Measurements from ENCODE around the gene ZNF407. TPM values are rescaled to one million over a fixed set of nuclear protein-coding genes. Genes with fewer than 3 reads are reported as not detected.
A peak's percentile ranks its signal among the peaks of the same experiment; 100 is the strongest.

The ZNF407 gene
- total RNA-seq, 1 donor from 2014 or later = 7.0 TPM

DNA sequence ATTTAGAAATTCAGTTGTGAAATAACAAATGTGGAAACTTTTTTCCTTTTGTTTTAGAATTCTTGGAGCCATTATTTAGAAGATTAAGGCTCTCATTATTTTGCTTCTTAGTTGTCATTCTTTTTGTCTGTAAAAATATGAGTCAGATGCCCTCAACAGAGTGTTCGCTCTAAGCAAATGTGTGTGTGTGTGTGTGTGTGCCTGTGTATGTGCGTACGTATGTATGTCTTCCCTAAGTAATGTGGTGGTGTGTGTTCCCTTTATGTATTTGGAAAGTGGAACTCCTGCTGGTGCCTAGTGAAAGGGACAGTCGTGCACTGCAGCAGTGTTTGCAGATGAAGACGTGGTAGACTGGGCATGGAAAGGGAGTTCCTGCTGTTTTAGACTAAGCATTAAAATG, 27.5 kb downstream of the ZNF407 start:
- DNase-seq (ENCODE audit: low read depth) = no peak

DNA sequence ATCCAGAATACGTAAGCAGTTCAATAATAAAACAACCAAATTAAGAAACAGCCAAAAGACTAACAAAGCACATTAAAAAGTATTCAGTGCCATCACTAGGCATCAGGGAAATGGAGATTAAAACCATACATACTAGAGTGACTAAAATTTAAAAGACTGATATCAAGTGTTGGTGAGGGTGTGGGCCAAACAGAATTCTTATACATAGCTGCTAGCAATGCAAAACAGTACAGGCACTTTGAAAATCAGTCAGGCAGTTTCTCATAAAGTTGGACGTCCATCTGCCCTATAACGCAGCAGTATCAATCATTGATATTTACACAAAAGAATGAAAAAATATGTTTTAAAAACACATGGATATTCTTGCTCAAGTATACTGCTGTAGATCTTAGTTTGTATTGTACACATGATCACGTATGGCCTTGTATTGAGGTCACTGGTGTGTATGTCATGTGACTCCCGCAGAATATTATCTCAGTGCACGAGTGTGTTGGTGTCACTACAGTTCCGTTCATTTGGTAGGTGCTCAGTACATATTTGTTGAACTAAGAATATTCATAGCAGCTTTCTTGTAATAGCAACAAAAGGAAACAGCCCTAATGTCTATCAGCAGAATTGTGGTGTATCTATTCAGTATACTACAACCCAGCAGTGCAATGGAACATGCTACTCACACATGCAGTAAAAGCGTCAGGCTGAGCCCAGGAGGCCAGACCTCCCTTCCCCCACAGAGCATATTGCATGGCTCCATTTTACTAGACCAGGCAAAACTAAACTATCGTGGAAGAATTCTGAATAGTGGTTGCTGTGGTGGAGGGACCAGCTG, 28.6 kb downstream of the ZNF407 start:
- no peak for DNase-seq (ENCODE audit: low read depth)

DNA sequence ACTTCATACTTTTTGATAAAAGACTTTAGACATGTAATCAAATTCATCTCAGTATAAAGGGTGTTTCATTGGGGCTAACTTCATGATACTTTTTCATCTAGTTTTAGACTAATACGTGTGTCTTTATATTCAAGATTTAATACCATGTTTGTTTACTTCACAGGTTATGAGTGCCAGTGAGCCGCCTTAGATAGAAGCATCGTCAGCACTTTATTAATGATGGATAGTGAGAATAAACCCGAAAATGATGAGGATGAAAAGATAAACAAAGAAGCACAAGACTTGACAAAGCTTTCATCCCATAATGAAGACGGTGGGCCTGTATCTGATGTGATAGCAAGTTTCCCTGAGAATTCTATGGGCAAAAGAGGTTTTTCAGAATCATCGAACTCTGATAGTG, 33.1 kb downstream of the ZNF407 start:
- DNase-seq (ENCODE audit: low read depth) = no peak

DNA sequence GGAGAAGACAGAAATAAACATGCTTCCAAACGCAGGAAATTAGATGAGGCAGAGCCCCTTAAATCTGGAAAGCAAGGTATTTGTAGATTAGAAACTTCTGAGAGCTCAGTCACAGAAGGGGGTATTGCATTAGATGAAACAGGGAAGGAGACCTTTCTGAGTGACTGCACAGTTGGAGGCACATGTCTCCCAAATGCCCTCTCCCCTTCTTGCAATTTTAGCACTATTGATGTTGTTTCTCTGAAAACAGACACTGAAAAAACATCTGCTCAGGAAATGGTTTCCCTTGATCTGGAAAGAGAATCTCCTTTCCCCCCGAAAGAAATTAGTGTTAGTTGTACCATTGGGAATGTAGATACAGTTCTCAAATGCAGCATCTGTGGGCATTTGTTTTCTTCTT, 33.5 kb downstream of the ZNF407 start:
- no peak for DNase-seq (ENCODE audit: low read depth)

DNA sequence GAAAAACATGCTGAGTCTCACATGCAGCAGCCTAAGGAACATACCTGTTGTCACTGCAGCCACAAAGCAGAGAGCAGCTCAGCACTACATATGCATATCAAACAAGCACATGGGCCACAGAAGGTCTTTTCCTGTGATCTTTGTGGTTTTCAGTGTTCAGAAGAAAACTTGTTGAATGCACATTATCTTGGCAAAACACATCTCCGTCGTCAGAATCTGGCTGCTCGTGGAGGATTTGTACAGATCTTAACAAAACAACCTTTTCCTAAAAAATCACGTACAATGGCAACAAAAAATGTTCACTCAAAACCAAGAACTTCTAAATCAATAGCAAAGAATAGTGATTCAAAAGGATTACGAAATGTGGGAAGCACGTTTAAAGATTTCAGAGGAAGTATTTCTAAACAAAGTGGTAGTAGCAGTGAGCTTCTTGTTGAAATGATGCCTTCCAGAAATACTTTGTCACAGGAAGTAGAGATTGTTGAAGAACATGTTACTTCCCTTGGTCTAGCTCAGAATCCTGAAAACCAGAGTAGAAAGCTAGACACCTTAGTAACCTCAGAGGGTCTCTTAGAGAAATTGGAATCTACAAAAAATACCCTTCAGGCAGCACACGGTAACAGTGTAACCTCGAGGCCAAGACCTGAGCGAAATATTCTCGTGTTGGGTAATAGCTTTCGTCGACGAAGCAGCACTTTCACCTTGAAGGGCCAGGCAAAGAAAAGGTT, 34.1 kb downstream of the ZNF407 start:
- DNase-seq (ENCODE audit: low read depth) = no peak

DNA sequence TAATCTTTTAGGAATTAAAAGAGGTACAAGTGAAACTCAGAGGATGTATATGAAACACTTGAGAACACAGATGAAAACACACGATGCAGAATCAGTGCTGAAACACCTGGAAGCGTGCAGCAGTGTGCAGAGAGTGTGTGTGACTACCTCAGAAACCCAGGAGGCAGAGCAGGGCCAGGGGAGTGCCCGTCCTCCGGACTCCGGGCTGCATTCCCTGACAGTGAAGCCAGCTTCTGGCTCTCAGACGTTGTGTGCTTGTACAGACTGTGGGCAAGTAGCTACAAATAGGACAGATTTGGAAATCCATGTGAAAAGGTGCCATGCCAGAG, 34.6 kb downstream of the ZNF407 start:
- no peak for DNase-seq (ENCODE audit: low read depth)

DNA sequence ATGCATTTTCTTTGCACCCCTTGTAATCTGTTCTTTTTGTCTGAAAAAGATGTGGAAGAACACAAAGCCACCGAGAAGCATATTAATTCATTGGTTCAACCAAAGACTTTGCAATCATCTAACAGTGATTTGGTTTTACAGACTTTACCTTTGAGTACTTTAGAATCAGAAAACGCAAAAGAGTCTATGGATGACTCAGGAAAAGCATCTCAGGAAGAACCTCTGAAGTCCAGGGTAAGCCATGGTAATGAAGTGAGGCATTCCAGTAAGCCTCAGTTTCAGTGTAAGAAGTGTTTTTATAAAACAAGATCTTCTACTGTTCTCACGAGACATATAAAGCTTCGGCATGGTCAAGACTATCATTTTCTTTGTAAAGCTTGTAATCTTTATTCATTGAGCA, 35.2 kb downstream of the ZNF407 start:
- DNase-seq (ENCODE audit: low read depth) = no peak

DNA sequence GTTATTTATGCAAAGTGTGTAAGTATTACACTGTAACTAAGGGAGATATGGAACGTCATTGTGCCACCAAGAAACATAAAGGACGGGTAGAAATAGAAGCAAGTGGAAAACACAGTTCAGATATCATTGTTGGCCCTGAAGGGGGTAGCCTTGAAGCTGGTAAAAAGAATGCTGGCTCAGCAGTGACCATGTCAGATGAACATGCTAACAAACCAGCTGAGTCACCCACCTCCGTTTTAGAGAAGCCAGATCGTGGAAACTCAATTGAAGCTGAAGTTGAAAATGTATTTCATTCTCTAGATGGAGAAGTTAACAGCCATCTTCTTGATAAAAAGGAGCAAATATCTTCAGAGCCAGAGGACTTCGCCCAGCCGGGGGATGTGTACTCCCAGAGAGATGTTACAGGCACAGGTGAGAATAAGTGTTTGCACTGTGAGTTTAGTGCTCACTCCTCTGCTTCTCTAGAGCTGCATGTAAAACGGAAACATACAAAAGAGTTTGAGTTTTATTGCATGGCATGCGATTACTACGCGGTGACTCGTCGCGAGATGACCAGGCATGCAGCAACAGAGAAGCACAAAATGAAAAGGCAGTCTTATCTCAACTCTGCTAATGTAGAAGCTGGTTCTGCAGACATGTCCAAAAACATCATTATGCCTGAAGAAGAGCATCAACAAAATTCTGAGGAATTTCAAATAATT, 36.1 kb downstream of the ZNF407 start:
- DNase-seq (ENCODE audit: low read depth) = no peak

DNA sequence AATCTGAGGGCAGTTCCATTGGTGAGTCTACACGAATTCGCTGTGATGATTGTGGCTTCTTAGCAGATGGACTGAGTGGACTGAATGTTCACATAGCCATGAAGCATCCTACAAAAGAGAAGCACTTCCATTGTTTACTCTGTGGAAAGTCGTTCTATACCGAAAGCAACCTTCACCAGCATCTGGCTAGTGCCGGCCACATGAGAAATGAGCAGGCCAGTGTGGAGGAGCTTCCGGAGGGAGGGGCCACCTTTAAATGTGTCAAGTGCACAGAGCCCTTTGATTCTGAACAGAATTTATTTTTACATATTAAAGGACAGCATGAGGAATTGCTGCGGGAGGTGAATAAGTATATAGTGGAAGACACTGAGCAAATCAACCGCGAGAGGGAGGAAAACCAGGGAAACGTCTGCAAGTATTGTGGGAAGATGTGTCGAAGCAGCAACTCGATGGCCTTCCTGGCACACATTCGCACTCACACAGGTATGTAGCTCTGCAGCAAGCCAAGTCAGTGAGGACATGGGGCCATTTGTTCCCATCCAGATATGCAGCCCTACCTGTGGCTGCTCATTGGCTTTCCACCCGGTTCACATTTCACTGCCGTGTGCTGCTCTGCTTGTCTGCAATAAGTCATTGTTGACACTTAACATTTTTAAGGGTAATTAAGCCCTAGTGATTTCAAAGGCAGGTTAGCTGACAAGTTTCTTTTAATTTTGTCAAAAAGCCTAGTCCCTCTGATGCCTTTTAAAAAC, 37.7 kb downstream of the ZNF407 start:
- no peak for DNase-seq (ENCODE audit: low read depth)

DNA sequence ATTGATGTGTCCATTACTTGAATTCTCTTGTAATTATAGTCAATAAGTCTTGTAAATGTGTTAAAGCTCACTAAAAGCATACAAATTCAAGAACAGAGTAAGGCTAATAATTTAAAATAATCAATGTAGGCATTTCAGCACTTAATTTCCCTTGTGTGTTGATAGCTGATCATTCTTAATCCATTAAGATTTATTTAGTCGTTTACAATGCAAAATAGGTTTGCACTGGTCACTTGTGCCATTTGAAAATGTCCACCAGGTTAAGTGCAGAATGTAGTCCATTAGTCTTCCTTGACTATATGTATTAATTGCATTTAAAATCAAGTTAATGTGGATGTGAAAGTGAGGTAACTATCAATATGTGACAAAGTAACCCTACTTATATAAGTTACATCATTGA, 39.4 kb downstream of the ZNF407 start:
- DNase-seq (ENCODE audit: low read depth) = no peak

DNA sequence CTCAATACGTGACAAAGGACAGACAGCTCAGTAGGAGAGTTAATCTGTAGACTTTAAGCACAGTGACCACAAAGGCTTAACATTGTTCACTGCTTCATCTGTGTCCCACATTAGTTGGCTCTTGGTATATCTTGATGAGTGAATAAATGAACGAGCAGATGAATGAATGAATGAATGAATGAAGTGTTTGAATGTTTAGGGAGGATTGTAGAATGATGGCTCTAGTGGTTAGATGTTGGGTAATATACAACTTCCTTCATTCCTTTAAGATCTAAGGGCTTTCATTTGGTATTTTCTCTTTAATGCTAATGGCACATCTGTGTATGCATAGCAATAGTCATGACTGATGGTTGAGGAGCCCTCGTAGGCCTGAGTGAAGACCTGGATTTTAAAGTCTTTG, 40.5 kb downstream of the ZNF407 start:
- no peak for DNase-seq (ENCODE audit: low read depth)

DNA sequence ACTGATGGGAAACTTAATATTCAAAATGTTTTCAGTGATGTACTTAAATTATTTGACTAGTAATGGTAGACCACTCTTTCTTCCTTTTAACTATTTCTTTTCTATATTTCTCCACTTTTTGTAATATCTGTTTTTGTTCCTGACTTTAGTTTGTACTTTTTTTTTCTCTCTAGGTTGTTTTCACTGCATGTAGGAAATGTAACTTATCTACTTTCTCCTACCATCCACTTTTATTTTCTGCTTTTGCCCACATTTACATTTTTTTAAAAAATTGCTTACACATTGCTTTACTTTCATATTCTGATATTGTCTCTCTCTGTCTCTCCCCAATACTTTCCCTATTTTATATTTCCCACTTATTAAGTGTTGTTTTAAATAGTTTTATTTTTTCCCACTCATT, 47.0 kb downstream of the ZNF407 start:
- DNase-seq (ENCODE audit: low read depth) = no peak

DNA sequence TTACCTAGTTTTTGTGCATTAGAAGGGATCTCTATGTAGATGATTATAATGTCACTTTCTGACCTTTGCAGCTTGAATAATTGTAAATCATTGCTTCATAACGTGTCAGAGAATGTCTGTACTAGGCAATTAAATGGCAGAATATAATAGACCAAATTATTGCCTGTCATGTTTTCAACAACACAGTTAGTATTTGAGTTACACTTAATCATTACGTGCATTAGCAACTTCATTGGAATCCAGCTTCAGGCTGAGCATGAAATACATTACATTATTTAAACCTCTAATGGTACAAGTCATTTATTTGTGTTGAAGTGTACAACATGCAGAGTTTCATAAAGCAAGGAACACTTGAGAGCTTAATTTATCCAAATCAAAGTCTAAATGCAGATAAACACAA, 48.0 kb downstream of the ZNF407 start:
- DNase-seq (ENCODE audit: low read depth) = no peak

DNA sequence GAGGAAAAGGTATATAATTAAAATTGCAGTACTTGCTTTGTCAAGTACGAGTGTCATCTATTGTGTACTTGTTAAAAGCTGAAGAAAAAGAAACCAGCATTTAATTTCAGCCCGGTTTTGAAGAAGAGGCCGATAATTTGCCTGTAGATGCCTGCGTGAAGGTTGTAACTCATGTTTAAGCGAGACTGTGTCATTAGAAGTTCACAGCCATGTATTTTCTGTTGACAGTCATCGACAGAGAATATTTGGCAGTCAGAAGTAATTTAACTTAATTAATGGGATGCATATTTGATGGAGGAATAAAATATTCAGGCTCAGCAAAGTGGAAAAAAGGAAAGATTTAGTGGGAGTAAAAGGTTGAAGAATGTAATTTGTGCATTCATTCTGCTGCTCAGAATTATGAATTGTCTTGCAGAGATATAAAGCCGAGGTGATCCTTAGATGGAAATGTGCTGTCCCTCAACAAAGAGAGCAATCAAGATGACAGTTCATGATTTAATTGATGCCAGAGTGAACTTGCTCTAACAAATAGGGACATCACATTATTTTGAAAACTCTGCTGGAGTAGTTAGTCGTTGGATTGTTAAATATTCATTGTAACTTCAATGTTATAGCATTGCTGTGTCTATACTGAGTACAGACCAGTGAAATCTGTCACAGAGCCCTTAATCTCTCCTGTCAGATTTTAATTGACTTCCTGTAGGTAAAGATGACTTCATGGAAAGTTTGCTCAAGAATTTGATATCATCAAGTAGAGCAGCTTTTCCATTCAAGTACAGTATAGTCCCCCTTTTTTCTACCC, 53.9 kb downstream of the ZNF407 start:
- DNase-seq (ENCODE audit: low read depth) = no peak

DNA sequence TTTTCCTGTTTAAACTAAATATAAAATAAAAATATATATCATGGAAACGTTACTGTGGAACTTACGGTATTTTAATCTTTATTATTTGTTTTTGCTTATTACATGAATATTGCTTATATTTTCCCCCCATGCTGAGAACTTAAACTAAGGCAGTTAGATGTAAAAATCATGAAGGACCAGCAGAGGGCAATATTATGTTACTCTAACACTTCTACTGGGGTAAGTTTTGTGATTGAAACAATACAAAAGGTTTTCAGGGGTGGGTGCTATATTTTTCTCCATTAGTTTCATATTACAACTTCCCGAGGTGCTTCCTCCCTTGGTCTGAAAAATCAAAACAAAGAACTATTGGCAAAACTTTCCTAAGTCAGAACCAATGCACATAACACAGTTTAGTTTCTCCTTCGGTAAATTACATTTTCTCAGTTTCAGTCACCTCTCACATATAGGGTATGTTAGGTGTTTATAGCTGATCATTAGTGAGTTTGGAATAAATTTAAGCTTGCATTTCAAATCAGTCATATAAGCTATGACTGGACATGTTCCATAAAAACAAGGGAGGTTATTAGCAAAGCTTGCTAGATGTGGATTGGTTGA, 54.8 kb downstream of the ZNF407 start:
- DNase-seq (ENCODE audit: low read depth) = peak; percentile 58

DNA sequence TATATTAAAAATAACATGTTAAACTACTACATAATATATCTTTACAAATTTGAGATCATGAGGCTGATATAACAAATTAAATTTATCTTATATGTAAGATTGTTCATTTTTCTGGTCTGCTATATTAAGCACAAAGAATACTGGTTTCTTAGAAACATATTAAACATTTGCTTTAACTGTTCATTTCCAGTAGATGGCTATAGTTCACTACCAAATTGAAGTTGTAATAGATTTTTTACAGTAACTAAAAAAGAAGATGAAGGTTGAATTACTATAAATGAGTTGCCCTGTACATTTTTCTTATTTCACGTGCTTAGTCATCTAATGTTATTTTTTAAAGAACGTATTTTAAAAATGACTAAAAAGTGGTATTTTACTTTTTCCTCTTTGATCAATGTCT, 57.0 kb downstream of the ZNF407 start:
- DNase-seq (ENCODE audit: low read depth) = peak; percentile 24

DNA sequence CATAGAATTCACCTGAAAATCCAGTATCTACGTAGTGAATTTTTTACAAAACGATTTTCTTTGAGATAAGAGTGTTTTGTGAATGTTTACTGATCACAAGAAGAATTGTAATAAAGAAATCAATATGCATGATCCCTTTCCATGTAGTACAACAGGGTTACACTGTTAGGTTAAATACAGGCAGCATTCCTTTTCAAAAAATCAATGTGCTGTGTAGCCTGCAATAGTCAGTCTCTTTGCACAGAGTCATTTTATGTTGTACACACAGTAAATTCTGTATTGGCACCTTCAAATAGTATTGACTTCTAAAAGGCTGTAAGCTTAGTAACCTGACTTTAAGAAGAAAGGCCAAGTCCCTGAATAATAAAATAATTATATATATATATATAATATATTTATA, 63.3 kb downstream of the ZNF407 start:
- no peak for DNase-seq (ENCODE audit: low read depth)

DNA sequence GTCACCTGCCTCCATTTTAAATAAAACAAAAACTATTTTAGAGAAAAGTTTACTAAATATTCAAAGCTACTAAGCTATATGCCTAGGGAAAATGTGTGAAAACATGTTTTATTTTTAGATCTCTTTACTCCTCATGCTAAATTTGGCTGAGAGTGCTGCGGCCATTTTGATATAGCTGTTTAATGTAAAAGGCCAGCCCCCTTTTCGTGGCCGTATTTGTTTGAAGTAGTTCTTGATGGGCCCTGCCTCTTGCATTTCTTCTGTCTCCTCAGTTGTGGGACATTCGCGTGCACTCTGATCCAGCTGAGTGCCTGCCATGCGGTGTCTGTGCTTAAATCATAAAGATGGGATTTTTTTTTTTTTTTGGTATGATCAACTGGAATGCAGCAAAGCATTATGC, 64.0 kb downstream of the ZNF407 start:
- DNase-seq (ENCODE audit: low read depth) = no peak

DNA sequence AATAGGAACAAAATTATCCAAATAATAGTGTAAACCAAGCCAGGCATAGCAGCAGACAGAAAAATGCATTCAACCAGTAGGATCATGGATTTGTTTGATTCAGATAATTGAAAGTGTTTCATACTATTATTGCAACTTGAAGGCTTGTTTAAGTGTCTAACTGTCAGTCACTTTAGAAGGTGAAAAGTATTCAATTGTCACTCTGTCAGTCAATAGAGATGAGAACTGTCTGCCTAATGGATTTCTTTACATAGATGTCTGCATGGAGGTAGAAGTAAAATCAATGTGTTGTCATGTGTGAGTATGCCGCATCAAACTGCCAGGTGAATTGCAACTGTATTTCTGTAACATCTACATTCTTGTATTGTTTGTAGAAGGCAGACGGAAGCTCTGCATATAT, 65.0 kb downstream of the ZNF407 start:
- no peak for DNase-seq (ENCODE audit: low read depth)

DNA sequence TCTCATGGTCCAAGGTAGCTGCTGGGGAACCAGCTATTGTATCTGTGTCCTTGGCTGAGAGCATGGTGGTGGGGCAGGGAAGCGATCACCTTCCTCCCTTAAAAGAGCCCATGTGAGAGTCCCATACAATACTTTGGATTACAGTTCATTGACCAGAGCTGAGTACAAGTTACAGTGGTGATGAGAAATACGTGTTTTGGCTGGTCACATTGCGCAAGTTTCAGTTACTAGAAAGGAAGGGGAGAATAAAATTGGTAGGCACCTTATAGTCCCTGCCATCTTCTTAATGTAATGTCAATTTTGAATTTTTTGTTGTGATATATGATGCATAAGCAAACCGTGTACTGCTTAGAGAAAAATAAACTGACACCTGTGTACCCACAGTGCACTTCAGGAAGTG, 67.7 kb downstream of the ZNF407 start:
- no peak for DNase-seq (ENCODE audit: low read depth)

All from myocyte (in vitro differentiated cells).